A673 (cell line): Measurements from ENCODE around the gene NHSL1. TPM values are rescaled to one million over a fixed set of nuclear protein-coding genes. Genes with fewer than 3 reads are reported as not detected.

ENCODE experiments used
- BruUV-seq: library from RNA; stranded (reverse); fragments of 400-500 nt; replicated peaks from 2 replicates; lab custom pipeline; 2021; lab: Mats Ljungman, UMichigan
- CTCF ChIA-PET: fragments of 300-600 bp; sonication (Branson Sonifier 250); formaldehyde crosslinking; loops from one replicate; lab custom pipeline; 2022; ENCODE audit warnings: antibody characterized with exemption; lab: Charles Lee
- POLR2A ChIA-PET: fragments of 300-600 bp; sonication (Branson Sonifier 250); formaldehyde crosslinking; loops from one replicate; lab custom pipeline; 2022; ENCODE audit warnings: antibody characterized with exemption; ENCODE audit not compliant: low non-redundant PET; lab: Charles Lee
- DNase-seq: peaks from one replicate; pipeline ENCODE4 v3.0.0-alpha.2; 2015; ENCODE audit warnings: low spot score
- H3K27ac ChIP-seq: fragments of 200-600 bp; sonication (generic); 2 replicates; pipeline ENCODE4 v1.5.1; 2016; ENCODE audit warnings: mixed run types, low read depth, mild to moderate bottlenecking, mixed read lengths, antibody characterized with exemption, low read length; ENCODE audit not compliant: poor library complexity, severe bottlenecking
- H3K27me3 ChIP-seq: fragments of 200-600 bp; sonication (generic); replicated peaks from 2 replicates; pipeline ENCODE4 v1.6.1; 2017; ENCODE audit warnings: mixed run types, low read depth, mild to moderate bottlenecking, mixed read lengths, antibody characterized with exemption, low read length; ENCODE audit not compliant: insufficient read depth, poor library complexity
- H3K36me3 ChIP-seq: fragments of 200-600 bp; sonication (generic); 2 replicates; pipeline ENCODE4 v1.6.1; 2016; ENCODE audit warnings: mixed run types, mild to moderate bottlenecking, mixed read lengths, antibody characterized with exemption, low read length; ENCODE audit not compliant: insufficient read depth, poor library complexity, severe bottlenecking
- H3K4me1 ChIP-seq: fragments of 200-600 bp; sonication (generic); 2 replicates; pipeline ENCODE4 v1.6.1; 2017; ENCODE audit warnings: mixed run types, mild to moderate bottlenecking, mixed read lengths, antibody characterized with exemption, low read length; ENCODE audit not compliant: insufficient read depth, poor library complexity, severe bottlenecking
- H3K4me3 ChIP-seq: fragments of 200-600 bp; sonication (generic); 2 replicates; pipeline ENCODE4 v1.5.1; 2016; ENCODE audit warnings: low read depth, mixed run types, mild to moderate bottlenecking, mixed read lengths, low read length; ENCODE audit not compliant: poor library complexity, severe bottlenecking
- H3K9me3 ChIP-seq: fragments of 200-600 bp; sonication (generic); 2 replicates; pipeline ENCODE4 v1.6.1; 2016; ENCODE audit warnings: mixed run types, low read depth, mild to moderate bottlenecking, mixed read lengths, antibody characterized with exemption, low read length; ENCODE audit not compliant: poor library complexity, severe bottlenecking
- EZH2 ChIP-seq: fragments of 200-600 bp; sonication (generic); IDR thresholded peaks from 2 replicates; pipeline ENCODE4 v1.6.1; 2017; ENCODE audit warnings: borderline replicate concordance, low read depth, mild to moderate bottlenecking, mixed read lengths, antibody characterized with exemption, low read length; ENCODE audit not compliant: poor library complexity, severe bottlenecking
- intact Hi-C: fragments of 100-400 bp; cut with micrococcal nuclease; formaldehyde crosslinking; loops from one replicate; pipeline ENCODE4 v1.10.0; 2022; ENCODE audit not compliant: unreplicated experiment
- total RNA-seq: library from RNA; stranded (reverse); gene quantifications from 2 replicates; pipeline ENCODE4 v1.2.3, GENCODE V29; 2021
- TF ChIP-seq, protein P1 (sequence below): fragments of 300-800, 200-600 bp; sonication (generic); conservative IDR thresholded peaks from 2 replicates; pipeline ENCODE4 v1.5.1; 2017; ENCODE audit warnings: low read depth, mild to moderate bottlenecking, antibody characterized with exemption, low read length, moderate library complexity, mixed read lengths

Gene NHSL1
- total RNA-seq, 1 experiment from 2014 or later: 33.1 TPM

DNA sequence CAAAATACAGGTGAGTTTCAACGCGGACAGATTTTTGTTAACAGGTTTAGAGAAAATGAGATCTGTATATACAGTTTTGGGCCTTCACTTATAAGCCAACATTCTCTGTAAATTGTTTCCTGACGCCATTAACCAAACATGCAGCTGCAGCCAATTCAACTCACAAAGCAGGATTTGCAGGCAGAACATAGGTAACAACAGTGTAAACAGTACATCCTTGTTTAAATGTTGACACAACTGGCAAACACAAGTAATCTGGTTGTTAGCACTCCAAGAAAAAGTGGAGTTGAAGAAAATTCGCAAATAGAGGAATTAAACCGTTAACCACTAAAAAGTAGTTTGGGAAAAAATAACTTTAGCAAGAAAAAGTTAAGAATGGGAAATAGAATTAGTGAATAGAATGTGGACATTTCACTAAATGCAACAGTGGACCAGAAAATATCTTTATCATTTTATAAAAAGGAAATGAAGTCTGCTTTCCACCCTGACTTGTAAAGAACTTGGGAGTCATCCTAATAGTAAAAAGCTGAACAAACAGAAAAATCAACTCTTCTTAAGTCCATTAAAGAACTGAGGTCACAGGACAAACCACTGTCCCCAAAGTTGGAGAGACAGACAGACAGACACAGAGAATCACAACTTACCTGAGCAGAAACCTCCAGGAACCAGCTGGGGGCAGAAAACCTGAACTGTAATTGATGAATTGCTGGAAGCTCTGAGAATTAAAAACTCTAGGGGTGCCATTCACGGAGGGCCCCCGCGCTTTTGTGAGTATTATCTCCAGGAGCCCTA, 111.5 kb downstream of the NHSL1 start:
- H3K36me3 ChIP-seq: no peaks in the 10 kb centered on the region
- no peaks in the 10 kb centered on the region for H3K4me1 ChIP-seq
- TF ChIP-seq EZH2: no peak
- TF ChIP-seq, protein P1, sequence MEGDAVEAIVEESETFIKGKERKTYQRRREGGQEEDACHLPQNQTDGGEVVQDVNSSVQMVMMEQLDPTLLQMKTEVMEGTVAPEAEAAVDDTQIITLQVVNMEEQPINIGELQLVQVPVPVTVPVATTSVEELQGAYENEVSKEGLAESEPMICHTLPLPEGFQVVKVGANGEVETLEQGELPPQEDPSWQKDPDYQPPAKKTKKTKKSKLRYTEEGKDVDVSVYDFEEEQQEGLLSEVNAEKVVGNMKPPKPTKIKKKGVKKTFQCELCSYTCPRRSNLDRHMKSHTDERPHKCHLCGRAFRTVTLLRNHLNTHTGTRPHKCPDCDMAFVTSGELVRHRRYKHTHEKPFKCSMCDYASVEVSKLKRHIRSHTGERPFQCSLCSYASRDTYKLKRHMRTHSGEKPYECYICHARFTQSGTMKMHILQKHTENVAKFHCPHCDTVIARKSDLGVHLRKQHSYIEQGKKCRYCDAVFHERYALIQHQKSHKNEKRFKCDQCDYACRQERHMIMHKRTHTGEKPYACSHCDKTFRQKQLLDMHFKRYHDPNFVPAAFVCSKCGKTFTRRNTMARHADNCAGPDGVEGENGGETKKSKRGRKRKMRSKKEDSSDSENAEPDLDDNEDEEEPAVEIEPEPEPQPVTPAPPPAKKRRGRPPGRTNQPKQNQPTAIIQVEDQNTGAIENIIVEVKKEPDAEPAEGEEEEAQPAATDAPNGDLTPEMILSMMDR: no peak
- intact Hi-C loops: no loop called here
- no peak overlapping the region for H3K4me3 ChIP-seq
- H3K27me3 ChIP-seq: no peaks in the 10 kb centered on the region
- no peak overlapping the region for H3K27ac ChIP-seq
- POLR2A ChIA-PET: no interaction called here
- BruUV-seq: no TSS peak
- CTCF ChIA-PET: interaction anchor here (0.6 kb wide), 1 partner anchor 385 kb away, joined by 9 read pairs; no protein-coding TSS in a partner anchor
- no peak for DNase-seq
- H3K9me3 ChIP-seq: no peaks in the 10 kb centered on the region

DNA sequence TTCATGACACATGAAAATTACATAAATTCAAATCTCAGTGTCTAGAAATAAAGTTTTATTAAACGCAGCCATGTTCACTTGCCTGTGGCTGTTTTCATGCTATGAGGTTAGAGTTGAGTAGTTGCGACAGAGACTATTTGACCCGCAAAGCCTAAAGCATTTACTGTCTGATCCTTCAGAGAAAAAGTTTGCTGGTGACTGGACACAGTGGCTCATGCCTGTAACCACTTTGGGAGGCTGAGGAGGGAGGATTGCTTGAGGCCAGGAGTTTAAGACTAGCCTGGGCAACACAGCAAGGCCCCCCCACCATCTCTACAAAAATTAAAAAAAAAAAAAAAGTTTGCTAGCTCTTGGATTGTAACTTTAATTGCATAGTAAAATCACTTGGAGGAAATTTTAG, 112.4 kb downstream of the NHSL1 start:
- TF ChIP-seq EZH2: no peak
- TF ChIP-seq, protein P1: no peak
- CTCF ChIA-PET: interaction anchor here (0.6 kb wide), 1 partner anchor 384 kb away, joined by 9 read pairs; no protein-coding TSS in a partner anchor
- DNase-seq: no peak
- Histone ChIP-seq H3K9me3 (no peaks in the 10 kb centered on the region), H3K27me3 (no peaks in the 10 kb centered on the region), H3K4me1 (no peaks in the 10 kb centered on the region), H3K36me3 (no peaks in the 10 kb centered on the region), H3K4me3 (no peak overlapping the region), H3K27ac (no peak overlapping the region)
- intact Hi-C loops: no loop called here
- POLR2A ChIA-PET: no interaction called here
- BruUV-seq: no TSS peak

DNA sequence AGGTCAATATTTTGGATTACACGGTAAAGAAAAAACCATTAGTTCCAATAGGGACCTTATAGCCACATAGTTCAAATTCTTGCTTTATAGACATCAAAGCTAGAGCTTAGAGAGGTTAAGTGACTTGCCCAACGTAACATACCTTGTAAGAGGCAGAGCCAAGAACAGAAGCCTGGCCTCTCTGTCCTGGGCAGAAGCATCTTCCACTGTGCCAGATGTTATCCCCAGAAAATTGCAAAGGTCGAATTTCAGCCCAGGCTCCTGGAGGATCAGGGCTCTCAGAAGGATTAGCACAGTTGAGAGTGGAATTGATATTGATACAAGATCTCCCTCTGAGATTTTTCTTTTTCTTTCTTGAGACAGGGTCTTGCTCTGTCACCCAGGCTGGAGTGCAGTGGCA, 115.5 kb downstream of the NHSL1 start:
- Histone ChIP-seq H3K36me3 (no peaks in the 10 kb centered on the region), H3K27me3 (no peaks in the 10 kb centered on the region), H3K4me3 (no peak overlapping the region), H3K27ac (no peak overlapping the region), H3K9me3 (no peaks in the 10 kb centered on the region), H3K4me1 (no peaks in the 10 kb centered on the region)
- BruUV-seq: no TSS peak
- no peak for DNase-seq
- intact Hi-C loops: no loop called here
- TF ChIP-seq EZH2: no peak
- TF ChIP-seq, protein P1: no peak
- ChIA-PET CTCF (no interaction called here), POLR2A (no interaction called here)
